Activated T-helper 17 cell treated with anti-CD3 and anti-CD28 coated beads, Interleukin-2, amount 50 U/mL, for 72 hours (primary cell): ENCODE data around the gene DERL3. TPM values are rescaled to one million over a fixed set of nuclear protein-coding genes. Genes with fewer than 3 reads are reported as not detected.

ENCODE experiments used
- ATAC-seq: fragments of 150-1000 bp; cut with Tn5 transposase; replicated peaks from 2 replicates; pipeline ENCODE4 v1.10.0; 2021; ENCODE audit warnings: mild to moderate bottlenecking, moderate library complexity
- H3K27ac Mint-ChIP-seq: one replicate; pipeline ENCODE4 v1.8.0; 2022; ENCODE audit warnings: mixed read lengths
- H3K27me3 Mint-ChIP-seq: one replicate; pipeline ENCODE4 v1.8.0; 2022; ENCODE audit warnings: mixed read lengths
- H3K36me3 Mint-ChIP-seq: one replicate; pipeline ENCODE4 v1.8.0; 2022; ENCODE audit warnings: low read depth, mild to moderate bottlenecking, mixed read lengths
- H3K4me1 Mint-ChIP-seq: one replicate; pipeline ENCODE4 v1.8.0; 2022; ENCODE audit warnings: mixed read lengths
- H3K4me3 Mint-ChIP-seq: one replicate; pipeline ENCODE4 v1.8.0; 2022; ENCODE audit warnings: mild to moderate bottlenecking, mixed read lengths
- H3K9me3 Mint-ChIP-seq: one replicate; pipeline ENCODE4 v1.8.0; 2022; ENCODE audit warnings: mixed read lengths
- total RNA-seq, 2 donors: library from RNA; stranded (reverse); gene quantifications; one replicate each; pipeline ENCODE4 v1.2.3, GENCODE V29; 2022

The DERL3 gene
- total RNA-seq, 2 donors from 2014 or later: 5.0 to 9.3 TPM

GRCh38 chr22:23790819-23791737 lies 47.7 kb downstream of the DERL3 start:
- Mint-ChIP-seq H3K4me3 (no peak overlapping the region), H3K27ac (no peak overlapping the region), H3K9me3 (no peaks in the 10 kb centered on the region), H3K27me3 (no peaks in the 10 kb centered on the region), H3K4me1 (peaks cover 6% of the 10 kb centered on the region), H3K36me3 (peaks cover 47% of the 10 kb centered on the region)
- ATAC-seq: no peak

- peak overlapping the region; percentile 13 for H3K27ac Mint-ChIP-seq
- no peak for ATAC-seq
- H3K27me3 Mint-ChIP-seq: no peaks in the 10 kb centered on the region
- no peaks in the 10 kb centered on the region for H3K9me3 Mint-ChIP-seq
- H3K4me1 Mint-ChIP-seq: peaks cover 6% of the 10 kb centered on the region
- H3K4me3 Mint-ChIP-seq: peak overlapping the region; percentile 20
- peaks cover 34% of the 10 kb centered on the region for H3K36me3 Mint-ChIP-seq
Observed at GRCh38 chr22:23789638-23790037, 49.2 kb downstream of the DERL3 start.

- H3K4me3 Mint-ChIP-seq: peak overlapping the region; percentile 20
- H3K27me3 Mint-ChIP-seq: no peaks in the 10 kb centered on the region
- no peaks in the 10 kb centered on the region for H3K9me3 Mint-ChIP-seq
- ATAC-seq: no peak
- H3K4me1 Mint-ChIP-seq: peaks cover 6% of the 10 kb centered on the region
- peaks cover 29% of the 10 kb centered on the region for H3K36me3 Mint-ChIP-seq
- peak overlapping the region; percentile 13 for H3K27ac Mint-ChIP-seq
Observed at GRCh38 chr22:23789121-23789520, 49.7 kb downstream of the DERL3 start.

- Mint-ChIP-seq H3K27me3 (no peaks in the 10 kb centered on the region), H3K9me3 (no peaks in the 10 kb centered on the region), H3K36me3 (peaks cover 17% of the 10 kb centered on the region), H3K4me1 (peaks cover 6% of the 10 kb centered on the region), H3K27ac (peak overlapping the region; percentile 89), H3K4me3 (peak overlapping the region; percentile 94)
- ATAC-seq: no peak
Observed at GRCh38 chr22:23787910-23788309, 50.9 kb downstream of the DERL3 start.

GRCh38 chr22:23787600-23787896 lies 51.3 kb downstream of the DERL3 start:
- Mint-ChIP-seq H3K4me1 (peaks cover 6% of the 10 kb centered on the region), H3K27ac (peak overlapping the region; percentile 89), H3K9me3 (no peaks in the 10 kb centered on the region), H3K4me3 (peak overlapping the region; percentile 94), H3K27me3 (no peaks in the 10 kb centered on the region), H3K36me3 (peaks cover 14% of the 10 kb centered on the region)
- ATAC-seq: peak; percentile 38

GRCh38 chr22:23786752-23787599 lies 51.8 kb downstream of the DERL3 start, which contains the start of gene SMARCB1:
Gene SMARCB1, plus strand, starts transcription at chr22:23786966. Its CDS starts 204 bp downstream, at chr22:23787170.
- H3K4me3 Mint-ChIP-seq: peak within 1 kb of the TSS; percentile 94
- H3K36me3 Mint-ChIP-seq: peaks cover 8% of the 10 kb centered on the region
- peak; percentile 91 for ATAC-seq
- no peaks in the 10 kb centered on the region for H3K27me3 Mint-ChIP-seq
- peaks cover 6% of the 10 kb centered on the region for H3K4me1 Mint-ChIP-seq
- peak within 1 kb of the TSS; percentile 96 for H3K27ac Mint-ChIP-seq
- H3K9me3 Mint-ChIP-seq: no peaks in the 10 kb centered on the region

GRCh38 chr22:23786261-23786710 lies 52.5 kb downstream of the DERL3 start:
- no peaks in the 10 kb centered on the region for H3K9me3 Mint-ChIP-seq
- H3K36me3 Mint-ChIP-seq: peaks cover 5% of the 10 kb centered on the region
- peak overlapping the region; percentile 96 for H3K27ac Mint-ChIP-seq
- H3K4me3 Mint-ChIP-seq: peak overlapping the region; percentile 94
- ATAC-seq: peak; percentile 1
- H3K4me1 Mint-ChIP-seq: peaks cover 6% of the 10 kb centered on the region
- H3K27me3 Mint-ChIP-seq: no peaks in the 10 kb centered on the region

Other genes starting within 250 kb of the DERL3 start
- gene DRICH1, start 206.7 kb downstream of the DERL3 start, total RNA-seq: under 1 TPM in 1 of 2 donors, not detected in 1; 0.40 TPM
- gene RGL4, start 148.0 kb downstream of the DERL3 start, total RNA-seq: 10 to 100 TPM in 1 of 2 donors, 1 to 10 TPM in 1; 4.1 to 10.4 TPM
- gene ZNF70, start 87.9 kb downstream of the DERL3 start, total RNA-seq: 1 to 10 TPM in 1 of 2 donors, under 1 TPM in 1; 0.82 to 1.1 TPM
- not detected for gene VPREB3, start 84.6 kb downstream of the DERL3 start, total RNA-seq
- not detected for gene C22orf15, start 76.0 kb downstream of the DERL3 start, total RNA-seq
- 100 to 1,000 TPM in 1 of 2 donors, 10 to 100 TPM in 1; 49.6 to 104 TPM for gene CHCHD10, start 71.0 kb downstream of the DERL3 start, total RNA-seq
- under 1 TPM; 0.45 to 0.50 TPM for gene MMP11, start 66.2 kb downstream of the DERL3 start, total RNA-seq
- gene SMARCB1, start 52.0 kb downstream of the DERL3 start, total RNA-seq: 10 to 100 TPM; 51.4 to 70.1 TPM
- 1 to 10 TPM; 3.8 to 5.9 TPM for gene SLC2A11, start 18.9 kb upstream of the DERL3 start, total RNA-seq
- 1,000 to 10,000 TPM; 1,250 to 1,556 TPM for gene MIF, start 55.4 kb upstream of the DERL3 start, total RNA-seq
- under 1 TPM; 0.37 to 0.41 TPM for gene GSTT2B, start 122.2 kb upstream of the DERL3 start, total RNA-seq
- 1 to 10 TPM; 2.8 to 4.9 TPM for gene DDTL, start 127.9 kb upstream of the DERL3 start, total RNA-seq
- 100 to 1,000 TPM; 117 to 122 TPM for gene DDT, start 135.4 kb upstream of the DERL3 start, total RNA-seq
- gene GSTT2, start 141.1 kb upstream of the DERL3 start, total RNA-seq: under 1 TPM in 1 of 2 donors, not detected in 1; 0.29 TPM
- not detected for gene GSTT4, start 166.4 kb upstream of the DERL3 start, total RNA-seq
- gene CABIN1, start 172.3 kb upstream of the DERL3 start, total RNA-seq: 10 to 100 TPM; 98.0 to 99.4 TPM